GM10266 (cell line): Measurements from ENCODE around the gene GPR68.

Experiments
- DNase-seq: peaks from one replicate; pipeline ENCODE4 v3.0.0; 2012; ENCODE audit errors: extremely low spot score
- CTCF ChIP-seq: IDR thresholded peaks from 2 replicates; pipeline ENCODE4 v1.5.1; 2012; ENCODE audit warnings: mild to moderate bottlenecking, low read depth; ENCODE audit not compliant: control insufficient read depth, insufficient read depth; ENCODE audit errors: missing control alignments

The GPR68 gene

GRCh38 chr14:91281346-91281745, 36.8 kb upstream of the GPR68 start:
- TF ChIP-seq CTCF, result no peak
- DNase-seq, result no peak

GRCh38 chr14:91280129-91280528, 35.6 kb upstream of the GPR68 start:
- TF ChIP-seq CTCF, result no peak
- DNase-seq, result no peak

GRCh38 chr14:91279354-91279753, 34.9 kb upstream of the GPR68 start:
- no peak for TF ChIP-seq CTCF
- DNase-seq, result no peak

GRCh38 chr14:91278383-91278715, 33.8 kb upstream of the GPR68 start:
- no peak for DNase-seq
- no peak for TF ChIP-seq CTCF

GRCh38 chr14:91277546-91278382, 33.3 kb upstream of the GPR68 start:
- DNase-seq, result no peak
- no peak for TF ChIP-seq CTCF

- no peak for DNase-seq
- TF ChIP-seq CTCF, result no peak
Observed at GRCh38 chr14:91274796-91275195, 30.3 kb upstream of the GPR68 start.

GRCh38 chr14:91273885-91274273, 29.4 kb upstream of the GPR68 start:
- no peak for TF ChIP-seq CTCF
- DNase-seq, result no peak
